BLaER1 treated with 17β-estradiol and CSF1 and Interleukin-3, amounts not matched to agents 10 nM and 100 nM (cell line): ENCODE results near the gene LAMC1.

Experiments used
- H3K27ac ChIP-seq, 11 experiments: shearing (Covaris generic); formaldehyde crosslinking; 2 replicates each; pipeline ENCODE4 v1.8.1; 2022
- H3K27me3 ChIP-seq, 11 experiments: shearing (Covaris generic); formaldehyde crosslinking; 2 replicates each; pipeline ENCODE4 v1.8.1; 2022
- H3K36me3 ChIP-seq, 11 experiments: shearing (Covaris generic); formaldehyde crosslinking; 2 replicates each; pipeline ENCODE4 v1.8.1; 2022
- H3K4me1 ChIP-seq, 10 experiments: shearing (Covaris generic); formaldehyde crosslinking; 2 replicates each; pipeline ENCODE4 v1.8.1; 2022
- H3K4me2 ChIP-seq, 11 experiments: shearing (Covaris generic); formaldehyde crosslinking; 2 replicates each; pipeline ENCODE4 v1.8.1; 2022
- H3K4me3 ChIP-seq, 10 experiments: shearing (Covaris generic); formaldehyde crosslinking; 2 replicates each; pipeline ENCODE4 v1.8.1; 2022
- H3K9ac ChIP-seq, 11 experiments: shearing (Covaris generic); formaldehyde crosslinking; 2 replicates each; pipeline ENCODE4 v1.8.1; 2022
- H3K9me3 ChIP-seq, 11 experiments: shearing (Covaris generic); formaldehyde crosslinking; replicated peaks in 1 of 11; 2 replicates each; pipeline ENCODE4 v1.8.1; 2022
- H4K20me1 ChIP-seq, 11 experiments: shearing (Covaris generic); formaldehyde crosslinking; 2 replicates each; pipeline ENCODE4 v1.8.1; 2022
- Cebpa-rat ChIP-seq, 11 experiments: shearing (Covaris generic); IDR thresholded peaks; 2 replicates each; pipeline ENCODE4 v1.8.1; 2022

LAMC1 gene

GRCh38 chr1:183167676-183168075, 144.5 kb downstream of the LAMC1 start:
- Histone ChIP-seq H3K4me1 (no peaks in the 10 kb centered on the region), H3K27me3 (no peaks in the 10 kb centered on the region), H3K27ac (no peak overlapping the region), H3K36me3 (no peaks in the 10 kb centered on the region), H3K9me3 (no peaks in the 10 kb centered on the region), H3K4me3 (no peak overlapping the region), H4K20me1 (no peaks in the 10 kb centered on the region), H3K4me2 (no peak overlapping the region), H3K9ac (no peak overlapping the region)
- no peak for TF ChIP-seq Cebpa-rat (IDR thresholded peaks at IDR 0.05)

- Histone ChIP-seq H3K4me2 (no peak overlapping the region), H3K4me3 (no peak overlapping the region), H3K27ac (no peak overlapping the region), H3K9ac (no peak overlapping the region), H4K20me1 (no peaks in the 10 kb centered on the region), H3K36me3 (no peaks in the 10 kb centered on the region), H3K27me3 (no peaks in the 10 kb centered on the region), H3K4me1 (no peaks in the 10 kb centered on the region), H3K9me3 (no peaks in the 10 kb centered on the region)
- TF ChIP-seq Cebpa-rat (IDR thresholded peaks at IDR 0.05): no peak
Measured at GRCh38 chr1:183168308-183168707, 145.1 kb downstream of the LAMC1 start.

- no peak for TF ChIP-seq Cebpa-rat (IDR thresholded peaks at IDR 0.05)
Measured at GRCh38 chr1:183173828-183174227, 150.6 kb downstream of the LAMC1 start.

GRCh38 chr1:183175631-183176030, 152.4 kb downstream of the LAMC1 start:
- H3K27ac ChIP-seq: no peak overlapping the region
- no peak for TF ChIP-seq Cebpa-rat (IDR thresholded peaks at IDR 0.05)

More at GRCh38 chr1:183173828-183174227, 150.6 kb downstream of the LAMC1 start:
- Histone ChIP-seq H4K20me1 (no peaks in the 10 kb centered on the region), H3K9me3 (no peaks in the 10 kb centered on the region), H3K4me3 (no peak overlapping the region), H3K27ac (no peak overlapping the region), H3K9ac (no peak overlapping the region), H3K27me3 (no peaks in the 10 kb centered on the region), H3K4me2 (no peak overlapping the region), H3K4me1 (no peaks in the 10 kb centered on the region), H3K36me3 (no peaks in the 10 kb centered on the region)

GRCh38 chr1:183178545-183178944, 155.3 kb downstream of the LAMC1 start:
- H3K27me3 ChIP-seq: no peaks in the 10 kb centered on the region
- H3K4me1 ChIP-seq: peaks cover 15 to 23% (median 18%) of the 10 kb centered on the region in 10 experiments
- H3K27ac ChIP-seq: no peak overlapping the region
- no peaks in the 10 kb centered on the region for H4K20me1 ChIP-seq
- no peak overlapping the region for H3K4me2 ChIP-seq
- H3K9me3 ChIP-seq: no peaks in the 10 kb centered on the region
- H3K36me3 ChIP-seq: no peaks in the 10 kb centered on the region
- H3K4me3 ChIP-seq: no peak overlapping the region
- no peak for TF ChIP-seq Cebpa-rat (IDR thresholded peaks at IDR 0.05)
- H3K9ac ChIP-seq: no peak overlapping the region

More at GRCh38 chr1:183175631-183176030, 152.4 kb downstream of the LAMC1 start:
- Histone ChIP-seq H4K20me1 (no peaks in the 10 kb centered on the region), H3K9me3 (no peaks in the 10 kb centered on the region), H3K27me3 (no peaks in the 10 kb centered on the region), H3K9ac (no peak overlapping the region), H3K4me2 (no peak overlapping the region), H3K4me3 (no peak overlapping the region), H3K36me3 (no peaks in the 10 kb centered on the region), H3K4me1 (peaks cover 9 to 13% (median 11%) of the 10 kb centered on the region in 10 experiments)

- Histone ChIP-seq H3K27ac (no peak overlapping the region), H3K4me1 (peaks cover 15 to 23% (median 18%) of the 10 kb centered on the region in 10 experiments), H3K4me2 (no peak overlapping the region), H3K4me3 (no peak overlapping the region), H3K36me3 (no peaks in the 10 kb centered on the region), H3K27me3 (no peaks in the 10 kb centered on the region), H3K9me3 (no peaks in the 10 kb centered on the region), H3K9ac (no peak overlapping the region), H4K20me1 (no peaks in the 10 kb centered on the region)
- no peak for TF ChIP-seq Cebpa-rat (IDR thresholded peaks at IDR 0.05)
Measured at GRCh38 chr1:183179033-183179432, 155.8 kb downstream of the LAMC1 start.

GRCh38 chr1:183180218-183180617, 157.0 kb downstream of the LAMC1 start:
- H3K9me3 ChIP-seq: no peaks in the 10 kb centered on the region
- peak overlapping the region; percentile 30 to 80 (median 66); a peak in 21 of 22 replicates for H3K4me2 ChIP-seq
- peak overlapping the region in 3 of 11 experiments; percentile 13 to 27 (median 23); a peak in 2 of 22 replicates for H3K9ac ChIP-seq
- no peak for TF ChIP-seq Cebpa-rat (IDR thresholded peaks at IDR 0.05)
- H3K27ac ChIP-seq: peak overlapping the region in 6 of 11 experiments; percentile 1 to 60 (median 18); a peak in 8 of 22 replicates
- H3K4me1 ChIP-seq: peaks cover 15 to 23% (median 18%) of the 10 kb centered on the region in 10 experiments
- no peaks in the 10 kb centered on the region for H3K36me3 ChIP-seq
- H3K4me3 ChIP-seq: no peak overlapping the region
- H3K27me3 ChIP-seq: no peaks in the 10 kb centered on the region
- no peaks in the 10 kb centered on the region for H4K20me1 ChIP-seq

- Histone ChIP-seq H3K27ac (peak overlapping the region in 6 of 11 experiments; percentile 1 to 60 (median 18); a peak in 10 of 22 replicates), H3K9me3 (0 out of 22 replicates have a peak, but pooled peaks cover 0 to under 1% (median 0%) of the 10 kb centered on the region in 11 experiments)
Measured at GRCh38 chr1:183180634-183181056, 157.4 kb downstream of the LAMC1 start.

GRCh38 chr1:183185941-183186490, 162.8 kb downstream of the LAMC1 start, which contains the start of gene LAMC2:
LAMC2 (plus strand) TSS chr1:183186264; CDS start chr1:183186353, 89 bp downstream.
- H3K4me3 ChIP-seq: no peak within 1 kb of the TSS

More at GRCh38 chr1:183180634-183181056, 157.4 kb downstream of the LAMC1 start:
- Histone ChIP-seq H3K27me3 (no peaks in the 10 kb centered on the region), H3K4me3 (no peak overlapping the region), H3K4me1 (peaks cover 15 to 23% (median 18%) of the 10 kb centered on the region in 10 experiments), H4K20me1 (no peaks in the 10 kb centered on the region), H3K9ac (peak overlapping the region in 3 of 11 experiments; percentile 13 to 27 (median 23); a peak in 2 of 22 replicates), H3K4me2 (peak overlapping the region; percentile 30 to 80 (median 66)), H3K36me3 (no peaks in the 10 kb centered on the region)
- TF ChIP-seq Cebpa-rat (IDR thresholded peaks at IDR 0.05): no peak

GRCh38 chr1:183186841-183187240, 163.6 kb downstream of the LAMC1 start:
- Histone ChIP-seq H3K27me3 (no peaks in the 10 kb centered on the region), H3K9ac (no peak overlapping the region), H3K36me3 (no peaks in the 10 kb centered on the region), H3K4me2 (no peak overlapping the region), H4K20me1 (no peaks in the 10 kb centered on the region), H3K4me3 (no peak overlapping the region), H3K9me3 (peaks cover 0 to 7% (median 0%) of the 10 kb centered on the region in 11 experiments; a peak in 2 of 22 replicates), H3K4me1 (no peaks in the 10 kb centered on the region), H3K27ac (no peak overlapping the region)
- TF ChIP-seq Cebpa-rat (IDR thresholded peaks at IDR 0.05): no peak

More at GRCh38 chr1:183185941-183186490, 162.8 kb downstream of the LAMC1 start, which contains the start of gene LAMC2:
- no peaks in the 10 kb centered on the region for H3K27me3 ChIP-seq
- no peaks in the 10 kb centered on the region for H3K36me3 ChIP-seq
- H3K4me2 ChIP-seq: no peak within 1 kb of the TSS
- no peak for TF ChIP-seq Cebpa-rat (IDR thresholded peaks at IDR 0.05)
- H3K9me3 ChIP-seq: peaks cover 0 to 7% (median 0%) of the 10 kb centered on the region in 11 experiments; a peak in 2 of 22 replicates
- H3K4me1 ChIP-seq: peaks cover 1 to 6% (median 3%) of the 10 kb centered on the region in 10 experiments
- H3K27ac ChIP-seq: no peak within 1 kb of the TSS
- no peak within 1 kb of the TSS for H3K9ac ChIP-seq
- no peaks in the 10 kb centered on the region for H4K20me1 ChIP-seq
